DOHH2 (cell line): ENCODE results near the gene ALG2.

Experiments
- CTCF ChIP-seq: fragments of 200-600 bp; sonication (generic); IDR thresholded peaks from one replicate; pipeline ENCODE4 v1.5.1; 2014; ENCODE audit warnings: antibody characterized with exemption, mild to moderate bottlenecking, low read depth, low read length; ENCODE audit not compliant: poor library complexity, severe bottlenecking
- EZH2phosphoT487 ChIP-seq: fragments of 200-600 bp; sonication (generic); IDR thresholded peaks from 2 replicates; pipeline ENCODE4 v1.6.1; 2017; ENCODE audit warnings: borderline replicate concordance, mild to moderate bottlenecking, antibody characterized with exemption, low read length, moderate library complexity, mixed read lengths

DNA sequence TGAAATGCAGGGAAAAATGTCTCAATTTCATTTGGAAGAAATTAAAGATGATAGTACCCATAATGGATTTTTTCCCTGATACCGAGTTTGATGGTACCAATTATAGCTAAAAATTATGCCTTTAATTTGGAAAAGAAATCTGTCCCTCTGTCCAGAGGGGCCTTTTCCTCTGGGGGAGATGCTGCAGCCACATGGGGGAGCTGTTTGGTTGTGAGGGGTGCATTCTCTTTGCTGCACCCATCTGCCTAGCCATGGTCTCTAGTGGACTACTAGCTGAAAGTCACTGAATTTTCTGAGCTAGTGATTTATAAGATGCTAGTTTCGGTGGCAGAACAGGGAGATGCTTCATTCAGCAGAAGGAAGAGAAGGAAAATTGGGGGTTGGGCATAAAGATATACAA lies 10.0 kb upstream of the ALG2 start:
- peak; percentile 95 for TF ChIP-seq CTCF
- no peak for TF ChIP-seq EZH2phosphoT487
